OCI-LY3 (cell line): ENCODE data around the gene RINL.

ENCODE experiments used
- H2AFZ ChIP-seq: fragments of 200-600, 300-600 bp; shearing (Covaris generic); 2 replicates; pipeline ENCODE4 v1.6.0; 2014; ENCODE audit warnings: antibody characterized with exemption, low read depth, low read length
- H3K27ac ChIP-seq: fragments of 200-600, 300-600 bp; sonication (generic); 2 replicates; pipeline ENCODE4 v1.5.1; 2014; ENCODE audit warnings: mild to moderate bottlenecking, low read length, moderate library complexity, mixed read lengths
- H3K27me3 ChIP-seq: fragments of 200-600, 300-600 bp; sonication (generic); 2 replicates; pipeline ENCODE4 v1.6.1; 2014; ENCODE audit warnings: low read depth, low read length, mixed read lengths
- H3K36me3 ChIP-seq: fragments of 200-600, 300-600 bp; sonication (generic); replicated peaks from 2 replicates; pipeline ENCODE3; 2014; ENCODE audit warnings: low read depth, low read length, mixed read lengths
- H3K4me1 ChIP-seq: fragments of 300-600, 200-600 bp; sonication (generic); 2 replicates; pipeline ENCODE4 v1.6.1; 2014; ENCODE audit warnings: low read length, mixed read lengths
- H3K4me2 ChIP-seq: fragments of 200-600, 300-600 bp; sonication (generic); 2 replicates; pipeline ENCODE4 v1.6.1; 2014; ENCODE audit warnings: low read length, mixed read lengths
- H3K4me3 ChIP-seq: fragments of 300-600, 200-600 bp; sonication (generic); 2 replicates; pipeline ENCODE4 v1.5.1; 2014; ENCODE audit warnings: antibody characterized with exemption, mild to moderate bottlenecking, low read length, moderate library complexity
- H3K79me2 ChIP-seq: fragments of 300-600, 200-600 bp; shearing (Covaris generic); 2 replicates; pipeline ENCODE4 v1.6.1; 2014; ENCODE audit warnings: mild to moderate bottlenecking, low read length, mixed read lengths
- H3K9ac ChIP-seq: fragments of 300-600, 200-600 bp; shearing (Covaris generic); 2 replicates; pipeline ENCODE4 v1.6.0; 2014; ENCODE audit warnings: mild to moderate bottlenecking, low read length, moderate library complexity
- H3K9me3 ChIP-seq: fragments of 200-600, 300-600 bp; shearing (Covaris generic); 2 replicates; pipeline ENCODE4 v1.6.1; 2014; ENCODE audit warnings: low read length, mixed read lengths; ENCODE audit not compliant: insufficient read depth
- H4K20me1 ChIP-seq: fragments of 200-600, 300-600 bp; sonication (generic); 2 replicates; pipeline ENCODE4 v1.6.1; 2016; ENCODE audit warnings: low read length, mixed read lengths; ENCODE audit not compliant: insufficient read depth
- EZH2phosphoT487 ChIP-seq: fragments of 200-600 bp; shearing (Covaris generic); IDR thresholded peaks from 2 replicates; pipeline ENCODE4 v1.6.1; 2018; ENCODE audit warnings: antibody characterized with exemption, mixed run types, low read depth
- TF ChIP-seq, protein P1 (sequence below): fragments of 200-600, 300-600 bp; sonication (generic); IDR thresholded peaks from 2 replicates; pipeline ENCODE4 v1.5.1; 2014; ENCODE audit warnings: antibody characterized with exemption, low read length, low read depth

RINL gene

DNA sequence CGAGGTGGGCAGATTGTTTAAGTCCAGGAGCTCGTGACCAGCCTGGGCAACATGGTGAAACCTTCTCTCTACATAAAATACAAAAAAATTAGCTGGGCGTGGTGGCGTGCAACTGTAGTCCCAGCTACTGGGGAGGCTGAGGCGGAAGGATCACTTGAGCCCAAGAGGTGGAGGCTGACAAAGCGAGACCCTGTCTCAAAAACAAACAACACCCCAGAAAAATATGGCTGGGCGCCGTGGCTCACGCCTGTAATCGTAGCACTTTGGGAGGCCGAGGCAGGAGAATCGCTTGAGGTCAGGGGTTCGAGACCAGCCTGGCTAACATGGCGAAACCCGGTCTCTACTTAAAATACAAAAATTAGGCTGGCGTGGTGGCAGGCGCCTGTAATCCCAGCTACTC, 24.9 kb downstream of the RINL start:
- H3K27me3 ChIP-seq, result no peaks in the 10 kb centered on the region
- H3K27ac ChIP-seq, result peak overlapping the region; percentile 80
- H3K4me3 ChIP-seq, result peak overlapping the region; percentile 87
- H2AFZ ChIP-seq, result peak overlapping the region; percentile 60; the same call in 1 of the 2 replicates
- TF ChIP-seq EZH2phosphoT487, result no peak
- TF ChIP-seq, protein P1, sequence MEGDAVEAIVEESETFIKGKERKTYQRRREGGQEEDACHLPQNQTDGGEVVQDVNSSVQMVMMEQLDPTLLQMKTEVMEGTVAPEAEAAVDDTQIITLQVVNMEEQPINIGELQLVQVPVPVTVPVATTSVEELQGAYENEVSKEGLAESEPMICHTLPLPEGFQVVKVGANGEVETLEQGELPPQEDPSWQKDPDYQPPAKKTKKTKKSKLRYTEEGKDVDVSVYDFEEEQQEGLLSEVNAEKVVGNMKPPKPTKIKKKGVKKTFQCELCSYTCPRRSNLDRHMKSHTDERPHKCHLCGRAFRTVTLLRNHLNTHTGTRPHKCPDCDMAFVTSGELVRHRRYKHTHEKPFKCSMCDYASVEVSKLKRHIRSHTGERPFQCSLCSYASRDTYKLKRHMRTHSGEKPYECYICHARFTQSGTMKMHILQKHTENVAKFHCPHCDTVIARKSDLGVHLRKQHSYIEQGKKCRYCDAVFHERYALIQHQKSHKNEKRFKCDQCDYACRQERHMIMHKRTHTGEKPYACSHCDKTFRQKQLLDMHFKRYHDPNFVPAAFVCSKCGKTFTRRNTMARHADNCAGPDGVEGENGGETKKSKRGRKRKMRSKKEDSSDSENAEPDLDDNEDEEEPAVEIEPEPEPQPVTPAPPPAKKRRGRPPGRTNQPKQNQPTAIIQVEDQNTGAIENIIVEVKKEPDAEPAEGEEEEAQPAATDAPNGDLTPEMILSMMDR, result no peak
- peak overlapping the region; percentile 92 for H3K9ac ChIP-seq
- H3K9me3 ChIP-seq, result peaks cover 7% of the 10 kb centered on the region; the same call in 1 of the 2 replicates
- peaks cover 8% of the 10 kb centered on the region for H3K36me3 ChIP-seq
- H3K79me2 ChIP-seq, result peaks cover 25% of the 10 kb centered on the region
- H3K4me2 ChIP-seq, result peak overlapping the region; percentile 76
- peaks cover 28% of the 10 kb centered on the region for H3K4me1 ChIP-seq
- H4K20me1 ChIP-seq, result peaks cover 8% of the 10 kb centered on the region; the same call in 1 of the 2 replicates

DNA sequence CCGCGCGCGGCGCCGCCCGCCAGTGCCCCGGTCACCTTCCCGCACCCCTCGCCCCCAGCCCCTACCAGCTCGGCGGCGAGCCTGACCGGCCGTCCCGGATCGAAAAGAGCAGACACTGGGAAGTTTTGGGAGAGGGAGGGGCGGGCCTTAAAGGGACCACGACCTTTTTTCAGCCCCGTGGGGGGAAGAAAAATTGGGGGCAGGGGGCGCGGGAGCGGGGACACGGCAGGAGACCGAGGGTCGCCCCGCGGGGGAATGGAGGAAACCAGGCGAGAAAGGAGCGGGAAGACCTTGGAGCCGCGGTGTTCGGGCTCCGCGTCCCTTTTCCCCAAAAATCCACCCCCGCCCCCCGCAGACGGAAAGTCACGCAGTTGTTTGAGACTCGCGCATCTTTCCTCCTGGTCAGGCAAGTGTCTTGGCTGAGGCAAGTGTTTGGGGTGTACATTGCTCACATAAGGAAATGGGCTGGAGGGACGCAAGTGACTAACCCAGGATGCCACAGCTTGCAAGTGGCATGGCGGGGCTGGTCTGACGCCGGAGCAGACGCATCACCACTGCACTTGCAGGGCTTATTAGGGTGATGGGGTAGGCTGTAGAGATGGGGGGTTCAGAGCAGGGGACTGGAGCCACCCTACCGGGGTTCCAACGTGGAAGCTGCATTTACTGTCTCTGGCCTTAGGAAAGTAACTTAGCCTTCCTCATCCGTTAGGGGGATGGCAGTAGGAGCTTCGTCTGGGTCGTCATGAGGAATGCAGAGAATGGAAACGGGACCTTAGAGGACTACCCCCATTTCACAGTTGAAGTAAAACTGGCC, 25.6 kb downstream of the RINL start:
- Histone ChIP-seq H3K79me2 (peaks cover 33% of the 10 kb centered on the region), H4K20me1 (peaks cover 15% of the 10 kb centered on the region), H3K4me1 (peaks cover 27% of the 10 kb centered on the region), H2AFZ (peak overlapping the region; percentile 60; the same call in 1 of the 2 replicates), H3K4me2 (peak overlapping the region; percentile 76), H3K27me3 (no peaks in the 10 kb centered on the region), H3K9ac (peak overlapping the region; percentile 92), H3K36me3 (peaks cover 14% of the 10 kb centered on the region), H3K27ac (peak overlapping the region; percentile 80), H3K9me3 (peaks cover 7% of the 10 kb centered on the region; the same call in 1 of the 2 replicates), H3K4me3 (peak overlapping the region; percentile 87)
- TF ChIP-seq, protein P1, result no peak
- no peak for TF ChIP-seq EZH2phosphoT487

DNA sequence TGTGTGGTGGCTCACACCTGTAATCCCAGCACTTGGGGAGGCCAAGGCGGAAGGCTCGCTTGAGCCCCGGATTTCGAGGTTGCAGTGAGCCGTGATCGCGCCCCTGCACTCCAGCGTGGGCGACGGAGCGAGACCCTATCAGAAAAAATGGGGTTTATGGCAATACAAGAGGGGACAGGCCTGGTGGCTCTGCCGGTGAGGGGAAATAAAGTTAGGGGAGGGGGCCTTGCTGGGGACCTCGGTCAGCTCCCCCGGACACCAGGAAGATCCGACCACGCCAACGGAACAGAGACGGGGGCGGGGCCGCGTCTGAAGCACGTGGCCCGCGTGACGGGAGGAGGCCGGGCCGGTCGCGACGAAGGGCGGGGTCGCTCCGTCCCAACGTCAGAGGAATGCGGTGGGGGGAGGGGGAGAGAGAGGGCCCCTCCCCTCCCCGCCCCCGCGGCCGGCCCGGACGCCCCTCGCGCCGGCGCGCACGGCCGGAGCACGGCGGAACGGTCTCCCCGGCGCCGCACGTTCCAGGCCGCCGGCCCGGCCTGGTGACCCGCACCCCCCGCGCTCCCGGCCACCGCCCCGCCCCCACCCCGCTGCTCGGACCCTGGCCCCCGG, 26.3 kb downstream of the RINL start:
- TF ChIP-seq EZH2phosphoT487, result no peak
- TF ChIP-seq, protein P1, result no peak
- H3K27me3 ChIP-seq, result no peaks in the 10 kb centered on the region
- H3K4me1 ChIP-seq, result peaks cover 20% of the 10 kb centered on the region
- no peak overlapping the region for H2AFZ ChIP-seq
- H3K4me3 ChIP-seq, result peak overlapping the region; percentile 87
- H3K36me3 ChIP-seq, result peaks cover 21% of the 10 kb centered on the region
- H3K4me2 ChIP-seq, result peak overlapping the region; percentile 96
- H3K9ac ChIP-seq, result peak overlapping the region; percentile 92
- peaks cover 21% of the 10 kb centered on the region for H4K20me1 ChIP-seq
- H3K27ac ChIP-seq, result peak overlapping the region; percentile 89
- H3K79me2 ChIP-seq, result peaks cover 40% of the 10 kb centered on the region
- H3K9me3 ChIP-seq, result peaks cover 5% of the 10 kb centered on the region; the same call in 1 of the 2 replicates
